GM19463 (cell line): ENCODE results near the gene CHST8.

Source experiments
- ATAC-seq: cut with Tn5 transposase; IDR thresholded peaks from one replicate; pipeline ENCODE4 v1.9.1; 2021; ENCODE audit warnings: mild to moderate bottlenecking, moderate library complexity; ENCODE audit not compliant: unreplicated experiment

Gene CHST8

DNA sequence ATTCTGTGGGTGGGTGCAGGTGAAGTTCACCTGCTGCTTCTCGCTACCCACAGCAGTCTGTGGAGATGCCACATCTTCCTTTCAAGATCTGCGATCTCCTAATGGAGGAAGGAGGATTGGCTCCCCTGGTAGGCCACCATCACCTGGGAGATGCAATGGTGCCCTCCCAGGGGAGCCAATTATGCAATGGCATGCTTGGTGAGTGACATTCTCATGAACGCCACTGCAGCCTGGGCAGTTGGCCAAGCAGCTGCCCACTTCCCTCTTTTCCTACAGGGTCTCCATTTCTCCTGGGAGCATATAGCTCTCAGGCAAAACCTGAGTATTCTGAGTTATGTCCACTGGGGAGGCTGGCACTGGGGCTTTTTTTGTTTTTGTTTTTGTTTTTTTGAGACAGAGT is 91.4 kb downstream of the CHST8 start:
- no peak for ATAC-seq

- ATAC-seq, result no peak
Observed at GRCh38 chr19:33714149-33714548, 92.4 kb downstream of the CHST8 start.

DNA sequence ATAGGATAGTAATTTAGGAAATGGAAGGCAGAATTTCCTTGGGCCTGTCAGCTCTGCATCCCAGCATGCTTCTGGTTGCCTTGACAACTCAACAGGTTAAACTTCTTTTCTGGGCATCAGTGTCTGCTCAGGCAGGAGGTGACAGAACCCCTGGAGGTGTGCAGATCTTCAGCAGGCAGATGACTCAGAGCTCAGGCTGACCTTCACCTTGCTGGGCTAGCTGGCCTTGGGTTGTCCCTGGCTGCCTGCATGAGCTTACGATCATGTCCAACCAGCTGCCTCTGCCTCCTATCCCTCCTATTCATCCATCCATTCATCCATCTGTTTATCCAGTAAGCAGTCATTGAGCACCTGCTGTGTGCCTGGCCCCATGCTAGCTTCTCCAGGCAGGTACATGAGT is 93.7 kb downstream of the CHST8 start:
- no peak for ATAC-seq

- ATAC-seq, result no peak
Observed at GRCh38 chr19:33717878-33718277, 96.1 kb downstream of the CHST8 start.

DNA sequence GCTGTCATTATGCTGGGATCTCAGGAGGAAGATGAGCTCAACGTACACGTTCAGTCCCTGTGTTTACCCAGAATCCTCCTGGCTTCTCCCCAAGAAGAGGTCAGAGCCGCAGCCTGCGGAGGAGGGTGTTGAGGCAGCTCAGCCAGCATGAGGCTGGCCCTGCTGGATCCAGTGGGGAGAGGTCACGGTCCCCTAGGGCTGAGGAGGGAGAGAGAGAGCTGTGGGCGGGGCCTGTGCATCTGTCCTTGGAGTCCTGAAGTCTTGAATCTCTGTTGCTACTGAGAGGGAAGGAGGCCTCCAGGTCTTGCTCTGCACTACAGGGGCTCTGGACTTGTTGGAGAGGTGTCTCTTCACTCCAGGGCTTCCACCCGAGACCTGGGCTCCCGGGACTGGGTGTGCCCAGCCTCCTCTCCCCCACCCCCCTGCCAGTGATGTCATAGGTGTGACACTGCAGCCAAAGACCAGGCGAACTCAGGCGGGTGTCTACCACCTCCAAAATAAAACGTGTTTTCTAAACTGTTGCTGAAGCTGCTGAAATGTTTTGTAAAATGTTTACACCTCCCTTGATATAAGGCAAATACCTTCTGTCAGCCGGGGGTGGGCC is 97.0 kb downstream of the CHST8 start:
- no peak for ATAC-seq

DNA sequence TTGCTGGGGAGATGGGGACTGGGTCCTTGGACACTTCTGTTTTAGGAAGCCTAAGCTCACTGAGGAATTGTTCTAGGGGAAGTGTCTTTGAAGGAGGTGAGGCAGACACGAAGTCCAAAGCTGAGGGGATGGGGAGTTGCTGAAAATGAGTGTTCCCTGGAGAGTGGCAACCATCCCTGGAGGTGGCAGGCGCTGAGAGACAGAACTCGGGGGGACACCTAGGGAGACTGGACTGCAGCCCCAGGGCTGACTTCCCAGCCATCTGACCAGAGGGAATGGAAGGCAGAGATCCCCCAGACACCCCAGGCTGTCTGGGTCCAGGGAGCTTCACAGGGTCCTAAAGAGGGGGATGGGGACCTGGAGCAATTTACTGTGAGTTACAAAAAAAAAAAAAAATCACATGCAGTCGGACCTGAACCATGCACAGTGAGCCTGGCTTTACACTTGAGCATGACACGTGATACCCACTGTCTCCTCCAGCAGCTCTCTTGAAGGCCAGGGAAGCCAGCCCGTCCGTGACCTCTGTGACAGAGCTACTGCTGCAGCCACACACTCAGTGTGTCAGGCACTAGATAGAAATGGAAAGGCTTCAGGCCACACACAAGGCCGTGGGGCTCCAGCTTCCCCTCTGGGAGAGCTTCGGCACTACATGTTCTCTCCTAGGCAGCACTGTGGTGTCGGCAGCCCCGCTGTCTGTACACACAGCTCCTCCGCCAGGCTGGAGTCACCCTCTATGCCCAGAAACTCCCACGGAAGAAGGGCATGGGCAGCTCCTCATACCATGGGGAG is 97.8 kb downstream of the CHST8 start:
- ATAC-seq, result no peak

- ATAC-seq, result no peak
Observed at GRCh38 chr19:33720155-33720493, 98.4 kb downstream of the CHST8 start.

GRCh38 chr19:33720691-33721682 is 99.2 kb downstream of the CHST8 start:
- no peak for ATAC-seq

DNA sequence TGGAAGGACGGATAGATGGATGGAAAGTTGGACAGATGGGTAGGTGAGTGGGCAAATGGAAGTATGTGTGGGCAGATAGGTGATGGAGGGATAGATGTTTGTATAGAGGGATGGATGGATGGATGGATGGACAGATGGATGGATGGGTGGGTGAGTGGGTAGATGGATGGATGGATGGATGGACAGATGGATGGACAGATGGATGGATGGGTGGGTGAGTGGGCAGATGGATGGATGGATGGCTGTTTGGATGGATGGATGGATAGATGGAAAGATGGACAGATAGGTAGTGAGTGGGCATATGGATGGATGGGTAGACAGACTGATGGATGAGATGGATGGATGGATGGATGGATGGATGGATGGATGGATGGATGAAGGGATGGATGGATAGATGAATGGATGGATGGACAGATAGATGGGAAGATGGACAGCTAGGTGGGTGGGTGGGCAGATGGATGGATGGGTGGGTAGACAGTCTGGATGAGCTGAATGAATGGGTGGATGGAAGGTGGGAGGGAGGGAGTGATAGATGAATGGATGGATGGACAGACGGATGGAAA is 100.1 kb downstream of the CHST8 start:
- no peak for ATAC-seq

DNA sequence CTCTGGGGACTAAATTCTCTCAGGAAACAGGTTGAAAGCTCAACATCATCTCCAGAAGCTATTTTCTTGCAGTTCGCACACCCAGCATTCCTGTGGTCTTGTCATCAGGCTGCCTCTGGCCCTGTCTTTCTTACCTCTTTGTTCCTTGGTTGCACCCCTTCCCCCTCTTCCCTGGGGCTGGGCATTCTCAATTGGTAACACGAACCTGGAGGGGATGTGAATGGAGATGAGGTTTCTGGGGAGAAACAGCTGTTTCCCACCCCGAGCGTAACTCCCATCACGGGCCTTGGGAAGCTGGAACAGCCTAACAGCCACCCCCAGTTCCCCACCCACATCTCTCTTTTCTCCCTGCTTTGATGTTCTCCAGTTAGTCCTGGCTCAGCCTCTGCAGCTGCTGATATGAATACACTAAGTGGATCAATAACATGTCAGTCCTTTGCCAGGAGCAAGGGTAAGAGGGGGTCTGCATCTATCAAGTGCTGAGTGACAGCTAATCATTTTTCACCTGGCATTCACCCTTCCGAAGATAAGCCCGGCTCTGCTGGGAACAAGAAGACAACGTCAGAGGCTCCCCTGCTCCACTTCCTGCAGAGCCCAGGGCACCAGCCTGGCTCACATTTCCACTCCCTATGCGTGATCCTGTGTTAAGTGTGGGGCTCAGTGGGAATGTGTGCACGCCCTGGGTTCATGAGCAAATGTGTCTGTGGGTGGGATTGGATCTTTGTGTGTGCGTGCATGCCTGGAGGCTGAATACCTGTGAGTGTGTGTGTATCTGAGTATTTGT is 100.9 kb downstream of the CHST8 start:
- ATAC-seq, result no peak

DNA sequence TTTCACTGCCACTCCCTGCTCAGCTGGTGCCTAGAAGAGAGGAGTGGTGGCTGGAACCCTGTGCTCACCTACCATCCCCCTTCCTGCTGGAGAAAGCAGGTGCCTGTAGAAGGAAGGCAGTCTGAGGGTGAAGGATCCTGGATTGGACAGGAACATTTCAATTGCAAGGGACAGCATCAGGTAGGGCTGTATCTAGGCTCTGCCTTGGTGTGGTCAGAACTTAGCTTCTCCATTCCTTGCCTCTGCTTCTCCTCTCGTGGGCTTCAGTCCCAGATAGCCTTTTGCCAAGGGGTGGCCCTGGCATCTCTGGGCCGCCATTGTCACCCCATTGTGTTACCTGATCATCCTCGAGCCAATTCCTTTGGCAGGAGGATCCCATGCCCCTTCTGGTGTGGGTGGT is 101.8 kb downstream of the CHST8 start:
- ATAC-seq, result no peak

DNA sequence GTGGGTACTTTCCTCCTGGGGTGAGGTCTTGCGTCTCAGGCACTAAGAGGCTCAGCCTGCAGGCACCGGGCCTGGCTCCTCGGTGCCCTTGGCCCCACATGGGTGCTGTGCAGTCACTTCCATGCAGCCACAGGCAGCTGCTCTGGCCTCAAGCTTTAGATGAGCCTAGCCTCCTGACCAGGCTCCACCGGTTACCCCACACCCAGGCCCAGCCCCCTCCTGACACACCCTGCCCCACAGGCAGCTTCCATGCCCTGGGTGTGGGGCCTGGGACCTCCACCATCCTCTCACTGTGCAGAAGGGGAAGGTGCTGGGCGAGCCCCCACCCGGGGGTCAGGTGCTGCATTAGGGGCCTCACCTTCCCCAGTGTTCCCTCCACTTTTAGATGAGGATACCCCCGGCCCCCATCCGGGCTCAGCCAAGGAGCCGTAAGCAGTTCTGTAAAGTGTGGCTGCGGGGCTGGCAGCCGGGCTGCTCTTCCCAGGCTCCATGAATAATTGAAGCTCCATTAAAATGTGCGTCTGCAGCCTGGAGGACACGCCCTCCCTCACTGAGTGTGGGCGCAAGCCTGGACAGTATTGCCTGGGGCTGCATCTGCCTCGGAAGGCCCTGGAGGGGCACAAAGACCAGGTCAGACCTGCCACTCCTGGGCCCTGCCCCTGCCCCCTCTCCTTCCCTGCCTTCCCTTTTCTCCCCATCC is 102.4 kb downstream of the CHST8 start:
- no peak for ATAC-seq

DNA sequence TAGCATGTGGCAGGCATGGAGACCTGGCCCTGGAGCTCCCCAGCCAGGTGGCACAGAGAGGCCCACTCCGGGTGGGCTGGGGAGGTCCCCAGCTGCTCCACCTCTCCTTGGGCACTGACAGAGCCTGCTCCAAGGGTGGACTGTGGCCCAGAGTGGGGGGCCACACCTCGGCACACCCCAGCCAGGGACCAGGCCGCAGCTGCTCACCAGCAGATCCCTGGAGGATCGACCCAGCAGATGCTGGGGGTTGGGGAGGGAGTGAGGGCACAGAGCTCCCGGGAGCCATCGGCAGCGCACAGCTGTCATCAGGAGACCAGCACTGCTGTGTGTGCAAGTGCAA is 102.9 kb downstream of the CHST8 start:
- no peak for ATAC-seq

DNA sequence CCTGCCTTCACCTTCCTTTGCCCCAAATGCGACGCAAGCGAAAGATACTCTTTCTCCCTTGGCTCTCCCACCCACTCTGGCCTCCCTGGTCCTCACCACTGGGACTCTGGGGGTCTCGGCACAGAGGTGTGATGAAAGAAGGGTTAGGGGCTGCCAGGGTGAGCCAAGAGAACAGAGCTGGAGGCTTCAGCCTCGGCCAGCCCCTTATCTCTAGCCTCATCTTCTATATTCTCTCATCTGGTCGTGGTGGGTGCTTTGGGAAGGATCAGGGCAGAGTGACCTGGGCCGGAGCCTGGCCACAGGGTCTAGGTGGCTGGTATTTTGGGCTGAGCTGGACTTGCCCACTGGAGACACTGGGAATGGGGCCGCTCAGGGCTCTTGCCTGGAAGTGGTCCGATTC is 103.8 kb downstream of the CHST8 start:
- ATAC-seq, result no peak

DNA sequence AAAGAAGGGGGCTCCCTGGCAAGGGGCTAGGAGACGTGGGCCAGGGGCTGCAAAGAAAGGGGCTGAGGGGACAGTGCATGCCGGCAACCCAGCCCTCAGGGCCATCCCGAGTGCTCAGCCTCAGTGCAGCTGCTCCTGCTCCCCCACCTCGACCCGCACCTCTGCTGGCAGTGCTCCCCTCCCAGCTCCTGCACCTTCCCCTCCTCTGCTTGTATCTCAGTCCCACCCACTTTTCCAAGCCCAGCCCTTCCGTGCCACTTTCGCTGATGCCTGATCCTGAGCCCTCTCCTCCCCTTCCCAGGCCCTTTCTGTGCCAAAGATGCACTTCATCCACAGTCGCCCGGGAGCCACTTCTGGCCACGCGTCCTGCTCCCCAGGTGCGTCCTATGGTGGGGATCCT is 105.0 kb downstream of the CHST8 start:
- ATAC-seq, result no peak

DNA sequence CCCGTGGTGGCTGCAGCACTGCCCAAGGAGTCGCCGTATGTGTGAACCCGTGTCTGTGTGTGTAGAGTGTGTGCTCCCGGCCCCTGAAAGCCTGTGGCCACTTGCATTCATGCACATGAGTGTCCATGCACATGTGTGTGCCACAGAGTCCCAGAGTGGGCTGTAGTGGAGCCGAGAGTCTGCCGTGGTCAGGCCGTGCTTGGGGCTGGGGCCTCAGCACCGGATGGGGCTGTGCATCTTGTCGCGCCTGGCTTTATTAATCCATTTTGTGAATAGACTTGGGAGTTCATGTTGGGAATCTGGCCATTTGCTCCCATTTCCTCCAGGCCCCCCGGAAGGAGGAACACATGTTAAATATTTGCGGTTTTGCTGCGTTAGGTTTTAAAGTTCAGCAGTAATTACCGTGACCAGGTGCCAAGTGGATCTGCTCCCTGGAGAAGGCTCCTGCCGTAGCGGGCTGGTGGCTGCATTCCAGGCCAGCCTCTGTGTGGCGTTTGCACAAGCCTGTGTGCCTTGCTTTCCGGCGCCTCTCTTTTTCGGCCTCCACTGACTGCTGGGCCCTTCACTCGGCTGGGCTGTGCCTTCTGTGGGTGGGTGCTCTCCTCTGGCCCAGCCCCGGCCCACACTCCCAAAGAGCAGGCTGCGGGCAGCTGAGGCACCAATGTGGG is 105.7 kb downstream of the CHST8 start:
- no peak for ATAC-seq

DNA sequence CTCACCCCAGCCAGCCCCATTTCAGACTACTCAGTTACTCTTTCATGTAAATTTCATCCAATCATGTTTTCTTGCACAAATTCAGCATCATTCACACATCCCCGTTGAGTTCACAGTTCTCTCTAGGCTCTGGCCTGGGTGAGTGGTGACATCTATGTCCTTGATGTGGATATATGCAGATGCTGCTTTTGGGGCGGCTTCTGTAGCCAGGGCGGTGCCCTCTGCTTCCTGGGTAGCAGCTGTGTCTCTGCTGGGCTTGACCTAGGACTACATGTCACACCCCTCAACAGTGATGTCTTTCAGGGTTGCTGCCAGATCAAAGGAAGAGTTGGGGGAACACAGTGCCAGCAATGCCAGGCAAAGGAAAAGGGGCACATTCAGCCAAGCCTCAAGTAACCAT is 106.4 kb downstream of the CHST8 start:
- no peak for ATAC-seq

DNA sequence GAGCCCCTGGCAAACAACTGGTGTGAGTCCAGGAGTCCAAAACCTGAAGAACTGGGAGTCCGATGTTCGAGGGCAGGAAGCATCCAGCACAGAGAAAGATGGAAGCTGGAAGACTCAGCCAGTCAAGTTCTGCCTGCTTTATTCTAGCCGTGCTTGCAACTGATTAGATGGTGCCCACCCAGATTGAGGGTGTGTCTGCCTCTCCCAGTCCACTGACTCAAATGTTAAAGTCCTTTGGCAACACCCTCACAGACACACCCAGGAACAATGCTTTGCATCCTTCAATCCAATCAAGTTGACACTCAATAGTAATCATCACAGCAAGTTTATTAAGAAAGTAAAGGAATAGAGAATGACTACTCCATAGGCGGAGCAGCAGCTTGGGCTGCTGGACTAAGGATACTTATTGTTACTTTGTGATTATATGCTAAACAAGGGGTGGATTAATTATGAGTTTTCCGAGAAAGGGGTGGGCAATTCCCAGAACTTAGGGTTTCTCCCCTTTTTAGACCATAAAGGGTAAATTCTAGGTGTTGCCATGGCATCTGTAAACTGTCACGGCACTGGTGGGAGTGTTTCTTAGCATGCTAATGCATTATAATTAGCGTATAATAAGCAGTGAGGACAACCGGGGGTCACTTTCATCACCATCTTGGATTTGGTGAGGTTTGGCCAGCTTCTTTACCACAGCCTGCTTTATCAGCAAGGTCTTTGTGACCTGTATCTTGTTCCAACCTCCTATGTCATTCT is 109.3 kb downstream of the CHST8 start:
- ATAC-seq, result no peak

DNA sequence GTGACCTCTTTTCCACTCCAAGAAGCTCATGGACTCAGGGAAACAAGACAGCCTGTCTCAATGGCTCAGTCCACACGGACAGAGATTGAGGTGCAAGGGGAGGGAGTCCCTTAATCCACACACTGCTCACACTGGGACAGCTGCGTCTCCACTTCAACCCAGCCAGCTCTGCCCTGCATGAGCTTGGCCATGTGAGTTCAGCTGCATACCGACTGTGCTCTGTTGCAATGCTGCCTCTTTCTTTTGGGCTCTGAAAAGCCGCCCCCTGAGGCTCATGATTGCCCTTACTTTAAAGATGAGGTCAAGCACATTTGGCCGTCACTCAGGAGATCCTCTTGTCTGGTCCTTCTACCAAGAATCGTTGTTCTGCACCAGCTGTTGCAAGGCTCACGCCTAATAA is 110.1 kb downstream of the CHST8 start:
- no peak for ATAC-seq
